Measurements from ENCODE around the gene PTPRN2.

The PTPRN2 gene

GRCh38 chr7:157795643-157796042, 792.0 kb downstream of the PTPRN2 start:
- H3K4me3 ChIP-seq (ENCODE audit: low read depth, low read length) = no peak overlapping the region
- TF ChIP-seq MYC (IDR thresholded peaks at IDR 0.05; ENCODE audit: low read depth, low read length) = no peak
- TF ChIP-seq CTCF (IDR thresholded peaks at IDR 0.05; ENCODE audit: low read depth, low read length) = no peak
- no peak for TF ChIP-seq POLR2A (IDR thresholded peaks at IDR 0.05; ENCODE audit: extremely low read depth, insufficient read length)
- TF ChIP-seq MAX (IDR thresholded peaks at IDR 0.05; ENCODE audit: low read depth, low read length) = no peak
- no peak for DNase-seq (ENCODE audit: low read depth)

- DNase-seq (ENCODE audit: low read depth) = no peak
- no peak overlapping the region for H3K4me3 ChIP-seq (ENCODE audit: low read depth, low read length)
- TF ChIP-seq POLR2A (IDR thresholded peaks at IDR 0.05; ENCODE audit: extremely low read depth, insufficient read length) = no peak
- no peak for TF ChIP-seq MAX (IDR thresholded peaks at IDR 0.05; ENCODE audit: low read depth, low read length)
- TF ChIP-seq MYC (IDR thresholded peaks at IDR 0.05; ENCODE audit: low read depth, low read length) = no peak
- TF ChIP-seq CTCF (IDR thresholded peaks at IDR 0.05; ENCODE audit: low read depth, low read length) = no peak
These were observed 792.4 kb downstream of the PTPRN2 start for GRCh38 chr7:157795199-157795598.

GRCh38 chr7:157794746-157795065, 792.9 kb downstream of the PTPRN2 start:
- no peak overlapping the region for H3K4me3 ChIP-seq (ENCODE audit: low read depth, low read length)
- no peak for DNase-seq (ENCODE audit: low read depth)
- TF ChIP-seq MAX (IDR thresholded peaks at IDR 0.05; ENCODE audit: low read depth, low read length) (no peak), CTCF (IDR thresholded peaks at IDR 0.05; ENCODE audit: low read depth, low read length) (no peak), MYC (IDR thresholded peaks at IDR 0.05; ENCODE audit: low read depth, low read length) (no peak), POLR2A (IDR thresholded peaks at IDR 0.05; ENCODE audit: extremely low read depth, insufficient read length) (no peak)

GRCh38 chr7:157793973-157794745, 793.5 kb downstream of the PTPRN2 start:
- no peak overlapping the region for H3K4me3 ChIP-seq (ENCODE audit: low read depth, low read length)
- TF ChIP-seq MYC (IDR thresholded peaks at IDR 0.05; ENCODE audit: low read depth, low read length) = no peak
- no peak for TF ChIP-seq MAX (IDR thresholded peaks at IDR 0.05; ENCODE audit: low read depth, low read length)
- no peak for TF ChIP-seq CTCF (IDR thresholded peaks at IDR 0.05; ENCODE audit: low read depth, low read length)
- TF ChIP-seq POLR2A (IDR thresholded peaks at IDR 0.05; ENCODE audit: extremely low read depth, insufficient read length) = no peak
- DNase-seq (ENCODE audit: low read depth) = no peak

- peak; percentile 65 for DNase-seq (ENCODE audit: low read depth)
- no peak overlapping the region for H3K4me3 ChIP-seq (ENCODE audit: low read depth, low read length)
- 0 out of 2 replicates have a peak, but pooled peaks have one; percentile 6 for TF ChIP-seq MAX (IDR thresholded peaks at IDR 0.05; ENCODE audit: low read depth, low read length)
- no peak for TF ChIP-seq POLR2A (IDR thresholded peaks at IDR 0.05; ENCODE audit: extremely low read depth, insufficient read length)
- TF ChIP-seq CTCF (IDR thresholded peaks at IDR 0.05; ENCODE audit: low read depth, low read length) = peak; percentile 50
- TF ChIP-seq MYC (IDR thresholded peaks at IDR 0.05; ENCODE audit: low read depth, low read length) = no peak
These were observed 794.6 kb downstream of the PTPRN2 start for GRCh38 chr7:157793087-157793353.
